Measurements from ENCODE around the gene CISH.

Gene CISH

GRCh38 chr3:50612234-50612882 lies 784 bp upstream of the CISH start:
- no peak for FAIRE-seq

- no peak for FAIRE-seq
Observed at GRCh38 chr3:50610992-50611463, 546 bp downstream of the CISH start.

GRCh38 chr3:50610181-50610971 lies 1.2 kb downstream of the CISH start:
- no peak for FAIRE-seq

GRCh38 chr3:50609763-50610085 lies 1.9 kb downstream of the CISH start:
- FAIRE-seq, result no peak

- no peak for FAIRE-seq
Observed at GRCh38 chr3:50609071-50609762, 2.4 kb downstream of the CISH start.

- no peak for FAIRE-seq
Observed at GRCh38 chr3:50608278-50608677, 3.3 kb downstream of the CISH start.

GRCh38 chr3:50607271-50608091 lies 4.1 kb downstream of the CISH start:
- FAIRE-seq, result no peak

GRCh38 chr3:50606596-50606995 lies 5.0 kb downstream of the CISH start:
- FAIRE-seq, result no peak

GRCh38 chr3:50605901-50606326 lies 5.7 kb downstream of the CISH start:
- no peak for FAIRE-seq

GRCh38 chr3:50604628-50605588 lies 6.7 kb downstream of the CISH start:
- no peak for FAIRE-seq

- no peak for FAIRE-seq
Observed at GRCh38 chr3:50604110-50604621, 7.4 kb downstream of the CISH start.

GRCh38 chr3:50603261-50604109 lies 8.1 kb downstream of the CISH start:
- FAIRE-seq, result no peak

- no peak for FAIRE-seq
Observed at GRCh38 chr3:50602595-50603191, 8.9 kb downstream of the CISH start.

GRCh38 chr3:50600841-50601591 lies 10.6 kb downstream of the CISH start:
- no peak for FAIRE-seq

GRCh38 chr3:50600141-50600753 lies 11.3 kb downstream of the CISH start:
- no peak for FAIRE-seq

- FAIRE-seq, result no peak
Observed at GRCh38 chr3:50599716-50600118, 11.9 kb downstream of the CISH start.

- no peak for FAIRE-seq
Observed at GRCh38 chr3:50599115-50599715, 12.4 kb downstream of the CISH start.

GRCh38 chr3:50594253-50594785 lies 17.3 kb downstream of the CISH start:
- FAIRE-seq, result no peak
